Measurements from ENCODE around the gene SPEM1. TPM values are rescaled to one million over a fixed set of nuclear protein-coding genes. Genes with fewer than 3 reads are reported as not detected.

SPEM1 gene
- total RNA-seq (2021), result 0.33 and 0.46 TPM in 2 replicates
- long read RNA-seq, result 0 reads

- no peak within 1 kb of the TSS for H3K4me3 Mint-ChIP-seq
Measured at GRCh38 chr17:7419819-7420610, at the start of gene SPEM1. TSS of gene SPEM1 (plus strand) at chr17:7420324. CDS start at chr17:7420385, 61 bp downstream.

More at GRCh38 chr17:7419819-7420610, at the start of gene SPEM1:
- Histone ChIP-seq H3K56ac (ENCODE audit: insufficient read length, low read depth, low read length) (no peak within 1 kb of the TSS), H2BK15ac (ENCODE audit: low read depth, low read length) (no peak within 1 kb of the TSS), H3K18ac (ENCODE audit: insufficient read length, low read depth, low read length) (no peak within 1 kb of the TSS), H2BK120ac (ENCODE audit: low read depth, low read length, poor library complexity, severe bottlenecking) (no peak within 1 kb of the TSS), H3K4me2 (ENCODE audit: insufficient read depth, insufficient read length, low read length) (no peak within 1 kb of the TSS), H2AFZ (ENCODE audit: low read length) (no peak within 1 kb of the TSS), H3K27ac (ENCODE audit: insufficient read length, low read depth, low read length) (no peak within 1 kb of the TSS), H3T11ph (ENCODE audit: low read length) (no peak within 1 kb of the TSS), H2BK5ac (ENCODE audit: insufficient read length, low read length) (no peak within 1 kb of the TSS), H3K79me1 (ENCODE audit: insufficient read depth, low read depth, low read length, poor library complexity, severe bottlenecking) (no peaks in the 10 kb centered on the region), H4K20me1 (ENCODE audit: control insufficient read depth, insufficient read depth, insufficient read length) (no peaks in the 10 kb centered on the region), H4K5ac (ENCODE audit: insufficient read length, low read depth, low read length) (no peak within 1 kb of the TSS), H2AK5ac (ENCODE audit: insufficient read length, low read length) (no peak within 1 kb of the TSS), H3K23me2 (ENCODE audit: insufficient read length, low read depth, low read length, poor library complexity, severe bottlenecking) (no peaks in the 10 kb centered on the region), H3K9me3 (ENCODE audit: control insufficient read depth, low read depth, low read length) (no peaks in the 10 kb centered on the region), H3K4me1 (ENCODE audit: insufficient read depth, low read length) (no peaks in the 10 kb centered on the region), H2BK12ac (ENCODE audit: insufficient read length, low read depth, low read length) (no peak within 1 kb of the TSS), H3K4ac (ENCODE audit: low read depth, low read length) (no peak within 1 kb of the TSS), H4K91ac (ENCODE audit: insufficient read length, low read depth, low read length) (no peak within 1 kb of the TSS), H3K14ac (ENCODE audit: insufficient read depth, low read length) (no peak within 1 kb of the TSS), H4K8ac (replicated peaks; ENCODE audit: insufficient read length, low read depth, low read length) (no peak within 1 kb of the TSS), H2BK20ac (ENCODE audit: low read depth, low read length, poor library complexity, severe bottlenecking) (no peak within 1 kb of the TSS), H3K27me3 (ENCODE audit: insufficient read depth, low read length) (no peaks in the 10 kb centered on the region), H3K9ac (ENCODE audit: extremely low read depth, insufficient read length, low read length) (no peak within 1 kb of the TSS), H3K79me2 (ENCODE audit: insufficient read depth, low read length) (no peaks in the 10 kb centered on the region), H3K23ac (ENCODE audit: insufficient read length, low read depth, low read length) (no peak within 1 kb of the TSS)
- H3K9me3 Mint-ChIP-seq, result no peaks in the 10 kb centered on the region; a peak in 1 of 5 replicates
- no peaks in the 10 kb centered on the region; the same call in 1 of the 2 replicates for H3K27me3 Mint-ChIP-seq (ENCODE audit: low read depth)
- TF ChIP-seq CTCF (conservative IDR thresholded peaks at IDR 0.05), result no peak
- no CpG with 5 or more reads among the region's 17 CpGs for WGBS (ENCODE audit: extremely low coverage, insufficient read length, low lambda C conversion rate)
- peaks cover 6 to 27% (median 25%) of the 10 kb centered on the region in 3 experiments; a peak in 6 of 7 replicates for H3K36me3 Mint-ChIP-seq (ENCODE audit: insufficient read depth in 1 of 3, low read depth in 3 of 3)
- peaks cover 9 to 26% of the 10 kb centered on the region in 2 experiments for H3K4me1 Mint-ChIP-seq
- DNase-seq, result no peak
- peak within 1 kb of the TSS; percentile 5 to 80 (median 46); a peak in 4 of 7 replicates for H3K27ac Mint-ChIP-seq
